B cell (primary cell): ENCODE data around the gene LPIN3.

Experiments used
- EZH2 ChIP-seq: IDR thresholded peaks from 2 replicates; pipeline ENCODE4 v1.6.1; 2012; ENCODE audit warnings: borderline replicate concordance, low read depth, mild to moderate bottlenecking, moderate library complexity, low read length; ENCODE audit not compliant: insufficient read depth, poor library complexity, severe bottlenecking
- TF ChIP-seq, protein P1 (sequence below): fragments of 200-600 bp; IDR thresholded peaks from one replicate; pipeline ENCODE4 v1.8.0; 2022; ENCODE audit warnings: antibody characterized with exemption, mild to moderate bottlenecking

- TF ChIP-seq, protein P1, sequence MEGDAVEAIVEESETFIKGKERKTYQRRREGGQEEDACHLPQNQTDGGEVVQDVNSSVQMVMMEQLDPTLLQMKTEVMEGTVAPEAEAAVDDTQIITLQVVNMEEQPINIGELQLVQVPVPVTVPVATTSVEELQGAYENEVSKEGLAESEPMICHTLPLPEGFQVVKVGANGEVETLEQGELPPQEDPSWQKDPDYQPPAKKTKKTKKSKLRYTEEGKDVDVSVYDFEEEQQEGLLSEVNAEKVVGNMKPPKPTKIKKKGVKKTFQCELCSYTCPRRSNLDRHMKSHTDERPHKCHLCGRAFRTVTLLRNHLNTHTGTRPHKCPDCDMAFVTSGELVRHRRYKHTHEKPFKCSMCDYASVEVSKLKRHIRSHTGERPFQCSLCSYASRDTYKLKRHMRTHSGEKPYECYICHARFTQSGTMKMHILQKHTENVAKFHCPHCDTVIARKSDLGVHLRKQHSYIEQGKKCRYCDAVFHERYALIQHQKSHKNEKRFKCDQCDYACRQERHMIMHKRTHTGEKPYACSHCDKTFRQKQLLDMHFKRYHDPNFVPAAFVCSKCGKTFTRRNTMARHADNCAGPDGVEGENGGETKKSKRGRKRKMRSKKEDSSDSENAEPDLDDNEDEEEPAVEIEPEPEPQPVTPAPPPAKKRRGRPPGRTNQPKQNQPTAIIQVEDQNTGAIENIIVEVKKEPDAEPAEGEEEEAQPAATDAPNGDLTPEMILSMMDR = no peak
- TF ChIP-seq EZH2 = no peak
Observed at GRCh38 chr20:41359541-41360011, 19.0 kb downstream of the LPIN3 start.
